ENCODE results near the gene RAB6A.

The RAB6A gene

DNA sequence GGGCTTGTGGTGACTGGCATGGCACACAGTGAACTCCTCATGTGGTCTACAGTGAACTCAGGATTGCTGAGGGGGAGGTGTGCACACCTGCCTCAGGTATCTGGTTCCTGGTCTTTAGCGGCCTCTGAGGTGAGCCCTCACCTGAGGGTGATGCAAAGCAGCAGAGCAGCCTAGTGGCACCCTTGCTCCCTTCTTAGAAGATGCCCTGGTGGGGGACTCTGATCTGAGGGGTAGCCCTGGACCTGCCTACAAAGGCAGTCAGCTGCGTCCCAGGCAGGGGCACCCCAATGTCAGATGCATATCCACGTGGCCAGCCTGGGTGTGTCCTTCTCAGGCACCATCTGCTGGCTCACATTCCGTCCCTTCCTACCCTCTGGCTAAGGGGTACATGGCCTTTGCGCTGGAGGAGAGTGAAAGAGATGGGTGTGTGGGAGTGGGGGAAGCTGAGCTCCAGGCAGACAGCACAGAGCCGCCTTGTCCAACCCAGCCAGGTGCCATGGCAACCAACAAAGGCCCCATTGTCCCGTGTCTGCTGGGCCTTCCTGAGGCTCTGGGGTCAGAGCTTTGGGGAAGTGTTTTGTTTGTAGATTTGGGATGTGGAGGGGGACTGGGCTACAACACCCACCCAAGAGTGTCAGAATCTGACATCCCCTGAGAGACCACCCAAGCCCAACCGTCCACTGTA is 108.7 kb downstream of the RAB6A start:
- DNase-seq, result no peak

DNA sequence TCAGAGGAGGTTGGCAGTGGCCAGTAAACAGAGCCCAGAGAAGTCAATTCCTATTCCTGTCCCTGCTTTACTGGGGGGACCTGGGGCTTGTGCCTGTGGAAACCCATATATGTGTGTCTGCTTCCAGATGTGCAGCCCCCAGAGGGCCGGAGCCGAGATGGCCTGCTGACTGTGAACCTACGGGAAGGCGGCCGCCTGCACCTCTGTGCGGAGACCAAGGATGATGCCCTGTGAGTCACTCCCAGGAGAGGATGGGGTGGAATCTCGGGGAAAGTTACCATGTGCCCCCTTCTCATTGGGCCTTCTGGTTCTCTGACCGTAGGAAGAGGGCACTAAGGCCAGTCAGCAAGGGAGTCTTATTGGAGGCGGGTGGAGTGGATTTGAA is 109.2 kb downstream of the RAB6A start:
- DNase-seq, result no peak

DNA sequence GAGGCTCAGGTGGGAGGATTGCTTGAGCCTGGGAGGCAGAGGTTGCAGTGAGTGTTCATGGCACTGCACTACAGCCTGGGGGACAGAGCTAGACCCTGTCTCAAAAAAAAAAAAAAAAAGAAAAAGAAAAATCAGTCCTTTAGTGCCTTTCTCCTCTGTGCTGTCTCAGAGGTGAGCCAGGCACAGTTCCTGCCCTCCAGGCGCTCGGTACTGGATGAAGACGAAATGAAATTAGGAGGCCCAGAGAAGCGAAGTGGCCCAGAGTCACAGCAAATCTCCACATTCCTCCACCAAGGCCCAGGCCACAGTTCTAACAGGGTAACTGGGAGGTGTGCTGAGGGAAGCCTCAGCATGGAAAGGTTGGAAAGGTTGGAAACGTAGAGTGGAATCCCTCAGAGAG is 109.6 kb downstream of the RAB6A start:
- no peak for DNase-seq

DNA sequence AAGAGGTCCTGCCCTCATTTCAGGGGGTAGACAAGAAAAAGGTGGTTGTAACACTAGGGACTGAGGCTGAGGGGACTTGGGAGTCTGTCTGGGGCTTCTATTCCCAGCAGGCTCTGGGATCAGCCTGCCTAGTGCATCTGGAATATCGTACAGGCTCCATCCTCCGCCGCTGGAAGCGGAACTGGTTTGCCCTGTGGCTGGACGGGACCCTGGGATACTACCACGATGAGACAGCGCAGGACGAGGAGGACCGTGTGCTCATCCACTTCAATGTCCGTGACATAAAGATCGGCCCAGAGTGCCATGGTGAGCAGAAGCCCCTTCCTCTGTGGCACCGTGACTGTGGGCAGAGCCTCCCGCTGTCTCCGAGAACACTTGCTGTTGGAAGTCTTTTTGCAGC is 110.5 kb downstream of the RAB6A start:
- no peak for DNase-seq

DNA sequence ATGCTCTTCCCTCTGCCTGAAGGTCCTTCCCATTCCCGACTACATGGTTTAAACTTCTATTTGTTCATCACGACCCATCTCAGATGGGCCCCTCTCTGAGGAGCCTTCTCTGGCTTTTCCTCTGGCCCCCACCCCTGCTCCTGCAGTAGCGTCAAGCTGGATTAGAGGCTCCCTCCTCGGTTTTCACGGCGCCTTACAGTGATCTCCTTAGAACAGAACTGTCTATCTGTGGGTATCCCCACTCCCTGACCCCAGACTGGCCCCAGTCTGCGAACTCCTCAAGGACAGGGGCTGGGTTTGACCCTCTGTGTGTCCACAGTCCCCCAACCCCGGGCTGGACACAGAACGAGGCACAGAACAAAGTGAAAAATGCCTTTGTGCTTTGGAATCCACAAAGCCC is 111.7 kb downstream of the RAB6A start:
- DNase-seq, result no peak

DNA sequence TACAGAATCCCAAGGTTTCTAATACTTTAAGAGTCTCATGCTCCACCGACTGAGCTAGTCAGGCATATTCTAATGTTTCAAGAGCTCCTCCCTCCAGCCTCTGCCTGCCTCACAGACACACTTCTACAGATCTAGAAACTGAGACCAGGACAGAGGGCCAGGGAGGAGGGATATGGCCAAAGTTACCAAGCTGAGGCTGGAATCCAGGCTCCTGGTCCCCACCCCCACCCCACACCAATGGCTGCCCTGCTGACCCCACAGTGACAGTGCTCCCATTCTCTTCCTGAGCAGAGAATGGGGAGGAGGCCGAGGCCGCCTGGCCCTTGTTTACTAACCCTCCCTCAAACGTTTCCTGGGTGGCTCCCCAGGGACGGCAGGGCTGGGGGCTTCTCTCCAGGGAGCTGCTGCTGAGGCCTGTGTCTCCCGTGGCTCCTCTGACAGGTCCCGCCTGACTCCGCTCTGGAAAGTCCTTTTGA is 112.3 kb downstream of the RAB6A start:
- DNase-seq, result no peak

DNA sequence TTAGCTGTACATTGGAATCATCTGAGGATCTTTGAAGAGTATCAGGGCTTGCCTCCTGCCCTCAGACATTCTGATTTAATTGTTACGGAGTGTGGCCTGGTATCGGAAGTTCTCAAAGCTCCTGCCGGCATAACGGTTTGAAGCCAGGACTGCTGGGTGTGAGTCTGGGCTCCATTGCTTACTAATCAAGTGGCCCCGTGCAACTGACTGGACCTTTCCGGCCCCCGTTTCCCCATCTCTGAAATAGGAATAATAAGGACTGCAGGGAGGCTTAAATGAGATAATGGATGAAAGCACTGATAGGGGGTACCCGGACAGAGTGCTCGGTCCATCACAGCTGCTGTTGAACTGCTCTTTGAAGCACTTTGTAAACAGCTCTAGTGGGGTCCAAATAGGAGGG is 112.8 kb downstream of the RAB6A start:
- DNase-seq, result no peak

DNA sequence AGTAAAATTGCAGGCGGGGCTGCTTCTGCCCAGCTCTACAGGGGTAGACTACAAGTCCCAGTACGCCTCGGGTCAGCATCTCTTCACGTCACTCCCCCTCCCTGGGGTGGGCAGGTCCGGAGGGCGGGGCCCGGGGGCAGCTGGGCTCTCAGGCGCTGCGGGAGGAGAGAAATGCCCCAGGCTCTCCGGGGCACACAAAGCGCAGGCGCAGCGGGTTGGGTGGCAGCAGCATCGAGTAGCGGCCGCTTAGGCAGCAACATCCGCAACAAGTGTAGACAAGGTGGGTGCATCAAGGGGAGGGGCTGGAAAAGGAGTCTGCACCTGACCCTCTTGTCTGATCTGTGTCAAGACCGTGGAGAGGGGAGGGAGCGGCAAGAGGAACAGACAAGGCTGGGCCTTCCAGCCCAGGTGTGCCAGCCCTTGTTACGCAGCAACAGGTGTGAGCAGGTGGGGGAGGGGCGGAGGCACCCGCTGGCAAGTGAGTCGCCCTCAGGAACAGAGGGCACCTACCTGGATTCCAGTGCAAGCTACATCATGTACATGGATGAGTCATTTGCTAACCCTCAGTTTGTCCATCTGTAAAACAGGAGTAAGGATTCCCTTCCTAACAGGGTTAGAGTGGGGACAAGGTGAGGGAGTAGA is 113.3 kb downstream of the RAB6A start:
- DNase-seq, result peak; percentile 30

DNA sequence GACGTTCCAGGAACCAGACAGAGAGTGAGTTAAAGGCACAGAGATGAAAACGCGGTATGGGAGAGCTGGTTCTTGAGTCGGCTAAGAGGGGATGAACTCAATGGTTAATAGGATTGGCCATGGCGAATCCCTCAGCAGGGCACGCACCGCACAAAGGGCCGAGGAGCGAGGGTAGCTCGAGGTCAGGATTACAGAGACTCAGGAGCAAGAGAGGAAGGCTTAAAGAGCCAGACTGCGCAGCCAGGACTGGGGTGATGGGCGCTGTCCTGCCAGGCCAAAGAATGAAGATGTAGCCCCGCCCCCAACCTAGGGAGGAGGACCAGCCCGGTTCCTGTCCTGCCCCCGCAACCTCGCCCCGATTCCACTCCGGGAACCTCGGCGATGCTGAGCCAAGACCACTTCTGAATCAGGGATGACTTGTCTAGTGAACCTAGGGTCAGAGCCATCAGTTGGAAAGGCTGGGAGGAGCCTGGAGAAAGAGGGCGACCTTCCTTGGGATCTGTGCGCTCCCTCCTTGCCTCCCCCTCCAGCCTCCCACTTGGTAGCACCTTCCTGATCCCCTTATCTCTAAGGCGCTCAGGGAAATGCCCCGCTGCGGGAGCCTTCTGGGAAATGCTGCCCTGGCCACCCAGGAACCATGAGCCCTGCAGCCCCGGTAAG is 114.8 kb downstream of the RAB6A start, which contains the start of gene PLEKHB1:
Gene PLEKHB1 (plus strand): TSS at position 610 of the 660 bp plus-strand sequence. CDS start 28 bp downstream, at position 638.
- no peak for DNase-seq

DNA sequence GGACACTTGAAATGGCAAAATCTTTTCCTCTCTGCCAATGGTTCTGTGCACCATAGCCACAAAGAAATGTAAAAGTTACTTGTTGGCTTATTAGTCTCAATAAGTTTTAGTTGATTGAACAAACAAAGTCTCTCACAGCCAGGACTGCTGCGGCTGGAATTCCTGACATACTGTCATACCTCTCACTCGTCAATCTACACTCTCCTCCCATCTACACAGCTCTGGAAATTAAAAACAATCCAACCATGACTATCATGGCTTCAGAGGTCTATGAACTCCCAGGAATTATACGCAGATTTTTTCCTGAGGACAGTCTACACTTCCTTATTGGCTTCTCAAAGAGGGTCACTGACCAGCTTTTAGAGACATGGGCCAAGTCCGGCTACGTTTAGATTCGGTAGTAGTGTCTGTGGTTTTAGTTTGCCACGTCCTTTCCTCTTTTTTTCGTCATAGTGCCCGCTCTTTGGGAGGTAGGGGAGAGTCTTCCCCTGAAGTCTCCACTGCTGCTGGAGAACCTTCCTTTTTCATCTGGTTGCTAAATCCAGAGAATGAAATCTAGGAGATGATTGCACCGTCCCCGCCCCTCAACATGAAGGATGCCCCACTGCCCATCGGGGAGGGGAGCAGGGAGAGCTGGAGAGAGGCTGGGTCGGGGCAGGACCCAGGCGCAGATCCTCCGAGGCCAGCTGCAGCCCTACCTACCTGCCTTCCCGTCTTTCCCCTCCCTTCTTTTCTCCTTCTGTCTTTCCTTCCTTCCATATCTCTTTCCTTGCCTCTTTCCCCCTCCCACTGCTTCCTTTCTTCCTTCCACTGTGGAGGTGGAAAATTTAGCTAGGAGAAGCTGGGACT is 115.5 kb downstream of the RAB6A start:
- peak; percentile 27 for DNase-seq

DNA sequence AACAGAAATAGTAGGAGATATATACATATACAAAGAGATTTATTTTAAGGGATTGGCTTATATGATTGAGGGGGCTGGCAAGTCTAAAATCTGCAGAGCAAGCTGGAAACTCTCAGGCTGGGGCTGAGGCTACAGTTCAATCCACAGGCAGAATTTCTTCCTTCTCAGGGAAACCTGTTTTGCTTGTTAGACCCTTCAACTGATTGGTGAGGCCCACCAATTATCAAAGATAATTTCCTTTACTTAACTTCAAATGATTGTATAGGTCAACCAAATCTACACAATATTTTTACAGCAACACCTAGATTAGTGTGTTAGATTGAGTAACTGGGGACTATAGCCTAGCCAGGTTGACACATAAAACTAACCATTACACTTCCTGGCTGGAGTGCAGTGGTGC is 119.2 kb downstream of the RAB6A start:
- DNase-seq, result no peak

DNA sequence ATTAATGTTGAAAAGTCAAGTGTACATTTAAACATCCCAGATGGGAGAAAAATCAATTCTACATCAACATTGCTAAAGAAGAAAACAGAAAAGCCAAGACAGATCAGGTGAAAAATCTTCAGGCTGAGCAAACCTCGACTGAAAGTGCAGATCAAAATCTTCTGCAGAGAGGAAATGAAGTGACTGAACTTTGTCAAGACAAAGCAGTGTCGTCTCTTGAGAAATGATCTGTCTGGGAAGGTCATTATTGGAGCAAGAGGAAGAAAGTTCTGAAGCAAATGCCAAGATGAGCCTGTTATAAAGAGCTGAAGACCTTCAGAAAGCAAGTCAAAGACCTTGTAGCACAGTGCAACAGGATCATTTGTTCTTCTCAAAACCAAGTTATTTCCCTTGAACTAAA is 120.3 kb downstream of the RAB6A start:
- no peak for DNase-seq

DNA sequence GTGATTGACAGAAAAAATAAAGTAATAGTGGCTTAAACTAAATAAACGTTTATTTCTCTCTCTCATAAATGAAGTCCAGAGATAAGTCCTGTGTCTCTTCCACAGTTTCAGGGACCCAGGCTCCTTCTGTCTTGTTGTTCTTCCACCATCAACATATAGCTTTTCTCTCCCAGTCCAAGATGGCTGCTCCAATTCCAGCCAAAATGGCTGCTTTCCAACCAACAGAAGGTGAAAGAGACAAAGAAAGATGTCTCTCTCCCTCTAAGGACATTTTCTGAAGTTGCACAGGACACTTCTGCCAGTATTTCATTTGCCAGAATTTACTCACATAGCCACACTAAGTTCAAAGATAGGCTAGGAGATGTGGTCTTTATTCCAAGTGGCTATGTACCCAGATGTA is 123.9 kb downstream of the RAB6A start:
- no peak for DNase-seq

DNA sequence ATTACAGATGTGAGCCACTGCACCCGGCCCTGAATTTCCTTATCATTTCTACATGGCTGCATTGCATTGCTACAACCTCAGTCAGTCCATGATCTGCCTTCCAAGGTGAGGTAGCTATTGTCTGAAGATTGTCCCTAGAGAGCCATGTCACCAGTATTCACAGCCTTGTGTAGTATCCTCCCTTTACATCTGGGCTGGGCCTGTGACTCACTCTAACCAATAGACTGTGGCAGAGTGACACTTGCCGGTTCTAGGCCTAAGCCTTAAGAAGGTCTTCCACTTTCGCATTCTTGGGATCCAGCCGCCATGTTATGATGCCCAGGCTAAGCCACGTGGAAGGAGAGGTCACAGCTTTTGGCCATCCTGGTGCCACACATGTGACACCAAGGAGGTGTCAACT is 124.6 kb downstream of the RAB6A start:
- DNase-seq, result no peak

DNA sequence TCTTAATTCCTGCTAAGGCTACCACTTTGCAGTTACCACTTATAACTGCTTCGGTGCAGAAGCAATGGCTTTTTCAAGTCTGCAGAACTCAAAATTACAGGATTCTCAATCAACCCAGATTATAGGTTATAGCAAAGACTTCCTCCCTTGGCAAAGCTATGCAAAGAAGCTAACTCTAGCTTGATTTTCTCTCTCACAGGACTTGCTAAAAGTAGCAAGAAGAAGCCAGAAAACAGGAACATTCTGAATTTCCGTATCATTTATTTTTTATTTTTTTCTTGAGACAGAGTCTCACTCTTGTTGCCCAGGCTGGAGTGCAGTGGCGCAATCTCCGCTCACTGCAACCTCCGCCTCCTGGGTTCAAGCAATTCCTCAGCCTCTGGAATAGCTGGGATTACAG is 125.2 kb downstream of the RAB6A start:
- no peak for DNase-seq

DNA sequence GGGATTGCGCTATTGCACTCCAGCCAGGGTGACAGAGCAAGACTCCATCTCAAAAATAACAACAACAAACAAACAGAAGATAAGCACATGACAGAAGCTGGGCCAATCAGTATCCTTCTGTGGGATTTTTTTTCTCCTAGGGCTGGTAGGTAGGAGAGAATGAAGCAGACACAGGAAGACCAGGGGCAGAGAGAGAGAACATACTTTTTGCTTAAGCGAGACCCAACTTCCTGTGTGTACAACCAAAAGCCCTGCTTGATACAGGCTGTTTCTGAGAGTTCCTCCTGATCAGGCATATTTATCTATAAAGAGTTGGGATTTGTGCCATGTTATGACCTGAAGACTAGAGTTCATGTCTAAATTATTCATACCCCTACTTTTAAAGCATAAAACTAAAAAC is 126.9 kb downstream of the RAB6A start:
- DNase-seq, result no peak

DNA sequence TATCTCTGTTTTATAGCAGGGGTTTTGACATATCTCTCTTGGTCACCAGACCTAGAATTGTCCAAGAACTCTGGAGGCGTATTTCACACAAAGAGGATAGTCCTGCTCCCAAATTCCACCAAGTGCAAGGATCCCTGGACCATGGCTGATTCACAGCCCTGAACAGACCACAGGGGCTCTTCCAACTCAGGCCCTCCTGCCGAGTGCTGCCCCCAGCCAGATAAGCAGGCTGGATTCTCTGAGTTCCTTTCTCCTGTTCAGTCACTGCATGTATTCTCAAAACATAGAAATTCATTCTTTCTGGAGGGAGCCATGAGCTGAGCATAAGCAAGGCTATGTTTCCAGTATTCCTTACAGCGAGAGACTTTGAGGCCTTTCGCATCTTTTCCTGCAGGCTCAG is 127.9 kb downstream of the RAB6A start:
- no peak for DNase-seq

DNA sequence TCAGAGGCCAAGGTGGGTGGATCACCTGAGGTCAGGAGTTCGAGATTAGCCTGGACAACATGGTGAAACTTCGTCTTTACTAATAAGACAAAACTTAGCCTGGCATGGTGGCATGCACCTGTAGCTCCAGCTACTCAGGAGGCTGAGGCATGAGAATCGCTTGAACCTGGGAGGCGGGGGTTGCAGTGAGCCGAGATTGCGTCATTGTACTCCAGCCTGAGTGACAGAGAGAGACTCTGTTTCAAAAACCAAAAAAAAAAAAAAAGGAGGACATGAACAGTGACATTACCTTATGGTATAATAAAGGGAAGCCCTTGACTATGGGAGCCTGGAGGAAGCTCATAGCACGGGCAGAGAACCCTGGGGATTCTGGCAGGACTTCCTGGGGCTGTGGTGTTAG is 131.0 kb downstream of the RAB6A start:
- DNase-seq, result no peak

DNA sequence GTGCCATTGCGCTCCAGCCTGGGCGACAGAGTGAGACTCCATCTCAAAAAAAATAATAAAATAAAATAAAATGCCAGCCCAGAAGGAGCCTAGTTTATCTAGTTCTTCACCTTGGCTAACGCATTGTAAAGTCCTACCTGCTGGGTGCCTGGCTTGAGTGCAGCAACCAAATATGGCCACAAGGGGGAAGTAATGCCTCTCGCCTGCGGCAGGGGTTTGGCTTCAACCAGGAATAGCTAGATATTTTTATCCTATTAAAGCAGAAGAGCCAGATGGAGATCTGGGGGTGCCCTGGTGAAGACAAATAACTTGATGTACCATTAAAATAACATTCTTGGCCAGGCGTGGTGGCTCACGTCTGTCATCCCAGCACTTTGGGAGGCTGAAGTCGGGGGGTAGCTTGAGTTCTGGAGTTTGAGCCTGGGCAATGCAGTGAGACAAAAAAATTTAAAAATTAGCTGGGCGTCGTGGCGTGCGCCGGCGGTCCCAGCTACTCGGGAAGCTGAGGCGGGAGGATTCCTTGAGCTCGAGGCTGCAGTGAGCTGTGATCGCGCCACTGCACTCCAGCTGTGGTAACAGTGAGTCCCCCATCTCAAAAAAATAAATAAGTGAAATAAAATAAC is 135.1 kb downstream of the RAB6A start:
- DNase-seq, result peak; percentile 55

Data from kidney glomerular epithelial cell (primary cell).